HG03342 (cell line): Measurements from ENCODE around the gene CCSER2.
"Not testable (repeated sequence)": the region's sequence is repeated elsewhere in the genome, so short reads cannot be mapped to it uniquely, and the experiment has no call there.

Experiments used
- ATAC-seq: cut with Tn5 transposase; IDR thresholded peaks from one replicate; pipeline ENCODE4 v1.9.1; 2021; ENCODE audit warnings: mild to moderate bottlenecking, moderate library complexity; ENCODE audit not compliant: unreplicated experiment

Gene CCSER2

DNA sequence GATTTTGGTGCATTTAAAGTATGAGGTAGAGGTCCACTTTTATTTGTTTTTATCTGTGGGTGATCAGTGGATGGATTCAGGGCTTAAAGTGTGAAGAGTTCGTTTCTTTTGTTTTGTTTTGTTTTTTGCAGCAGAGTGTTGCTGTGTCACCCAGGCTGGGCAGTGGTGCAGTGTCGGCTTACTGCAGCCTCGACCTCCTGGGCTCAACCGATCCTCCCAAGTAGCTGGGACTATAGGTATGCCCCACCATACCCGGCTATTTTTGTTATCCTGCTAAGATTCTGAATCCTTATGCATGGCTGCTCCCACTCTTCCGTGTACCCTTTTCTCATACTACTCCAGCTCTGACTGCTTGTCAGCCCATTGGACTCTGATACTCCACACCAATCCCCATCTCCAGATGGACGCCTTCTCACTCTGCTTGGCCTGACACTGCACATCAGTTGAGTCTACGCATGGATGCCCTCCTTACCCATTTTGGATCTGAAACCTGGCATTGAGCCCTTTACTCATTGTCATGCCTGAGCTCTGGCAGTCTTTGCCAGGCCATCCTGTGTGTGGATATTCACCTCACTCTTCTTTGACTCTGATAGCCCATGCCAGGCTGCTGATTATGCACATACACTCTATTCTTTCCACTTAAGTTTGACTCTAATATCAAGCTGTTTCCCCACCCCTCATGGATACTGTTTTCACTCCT lies 119.5 kb downstream of the CCSER2 start:
- no peak for ATAC-seq

DNA sequence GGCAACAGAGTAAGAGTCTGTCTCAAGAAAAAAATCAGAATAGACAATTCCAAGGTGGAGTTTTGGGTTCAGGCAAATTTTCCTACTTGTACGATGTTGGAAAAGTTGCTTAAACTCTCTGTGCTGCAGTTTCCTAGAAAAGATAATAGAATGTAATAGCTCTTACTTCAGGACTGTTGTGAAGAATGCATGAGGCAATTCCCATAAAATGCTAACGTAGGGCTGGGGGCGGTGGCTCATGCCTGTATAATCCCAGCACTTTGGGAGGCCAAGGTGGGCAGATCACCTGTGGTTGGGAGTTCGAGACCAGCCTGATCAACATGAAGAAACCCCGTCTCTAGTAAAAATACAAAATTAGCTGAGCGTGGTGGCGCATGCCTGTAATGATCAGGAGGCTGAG lies 121.0 kb downstream of the CCSER2 start:
- not testable (repeated sequence) for ATAC-seq

DNA sequence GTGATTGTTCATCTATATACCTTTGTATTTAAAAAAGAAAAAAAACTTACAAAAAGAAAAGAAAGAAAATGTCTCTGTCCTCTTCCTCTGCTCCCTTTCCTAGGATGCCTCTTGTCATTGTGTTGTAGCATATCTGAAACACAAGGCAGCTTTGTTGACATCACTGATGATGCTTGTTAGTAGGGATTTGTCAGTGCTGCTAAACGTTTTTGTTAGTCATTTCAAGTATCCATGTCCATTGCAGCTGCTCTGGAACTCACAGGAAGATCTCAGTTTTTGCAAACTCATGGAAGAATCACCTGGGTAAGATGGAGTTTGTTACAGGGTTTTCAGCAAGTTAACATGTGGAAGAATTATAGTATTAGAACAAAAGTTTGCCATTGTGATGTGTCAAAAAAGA lies 123.6 kb downstream of the CCSER2 start:
- ATAC-seq = no peak

DNA sequence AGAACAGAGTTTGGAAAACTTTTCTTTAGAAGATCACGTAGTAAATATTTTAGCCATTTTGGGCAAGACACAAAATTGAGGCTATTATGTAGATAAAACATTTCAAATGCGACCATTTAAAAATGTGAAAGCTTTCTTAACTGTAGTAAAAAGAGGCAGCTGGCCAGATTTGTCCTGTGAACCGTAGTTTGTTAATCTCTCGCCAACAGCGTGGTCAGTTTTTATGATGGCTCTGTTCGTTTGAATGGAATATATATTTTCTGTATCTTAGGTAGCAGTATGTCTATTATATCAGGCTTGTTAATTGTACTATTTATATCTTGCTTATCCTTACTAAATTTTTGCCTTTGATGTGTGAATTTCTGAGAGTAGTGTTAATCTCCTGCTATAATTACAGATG lies 124.9 kb downstream of the CCSER2 start:
- no peak for ATAC-seq

DNA sequence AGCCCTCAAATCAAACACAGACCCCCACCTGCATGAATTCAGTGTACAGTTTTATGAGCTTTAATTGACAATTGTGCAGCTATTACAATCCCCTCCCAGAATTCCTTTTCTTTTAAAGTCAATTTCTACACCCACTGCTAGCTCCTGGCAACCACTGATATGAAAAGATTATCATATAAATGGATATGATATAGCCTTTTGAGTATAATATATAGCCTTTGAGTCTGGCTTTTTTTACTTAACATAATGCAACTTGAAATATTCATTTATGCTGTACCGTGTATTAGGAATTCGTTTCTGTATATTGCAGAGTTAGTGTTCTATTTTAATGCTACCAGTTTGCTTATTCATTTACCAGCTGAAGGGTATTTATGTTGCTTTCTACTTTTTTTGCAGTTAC lies 127.7 kb downstream of the CCSER2 start:
- no peak for ATAC-seq

DNA sequence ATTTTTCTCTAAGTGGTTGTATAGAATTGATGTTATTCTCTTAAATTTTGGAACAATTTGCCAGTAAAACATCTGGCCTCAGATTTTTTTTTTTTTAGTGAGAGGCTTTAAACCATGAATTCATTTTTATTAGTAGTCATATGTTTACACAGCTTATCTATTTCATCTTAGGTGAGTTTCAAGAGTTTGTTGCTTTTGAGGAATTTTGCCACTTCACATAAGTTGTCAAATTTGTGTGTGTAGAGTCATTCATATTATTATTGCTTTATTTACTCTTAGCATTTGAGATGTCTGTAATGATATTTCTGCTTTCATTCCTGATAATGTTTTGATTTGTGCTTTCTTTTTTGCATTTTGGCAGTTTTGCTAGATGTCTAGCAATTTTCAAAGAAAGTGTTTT lies 132.1 kb downstream of the CCSER2 start:
- ATAC-seq = no peak

DNA sequence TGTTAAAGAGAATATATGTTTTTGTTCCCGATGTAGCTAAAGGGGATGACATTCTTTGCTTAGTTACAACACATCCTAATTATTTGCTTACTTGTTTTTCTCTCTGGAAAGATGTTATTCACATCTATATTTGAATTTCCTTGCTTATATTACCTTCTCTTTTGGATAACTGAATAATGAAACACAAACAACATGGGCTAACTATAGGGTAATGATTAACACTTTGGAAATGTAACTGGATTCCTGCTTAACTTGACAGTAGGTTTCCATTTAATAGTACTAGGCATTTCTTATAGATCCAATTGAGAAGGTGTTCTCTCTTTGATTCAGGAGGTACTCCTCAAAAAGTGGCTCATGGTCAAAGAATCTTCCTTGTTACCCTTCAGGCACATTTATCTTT lies 141.1 kb downstream of the CCSER2 start:
- ATAC-seq = no peak

DNA sequence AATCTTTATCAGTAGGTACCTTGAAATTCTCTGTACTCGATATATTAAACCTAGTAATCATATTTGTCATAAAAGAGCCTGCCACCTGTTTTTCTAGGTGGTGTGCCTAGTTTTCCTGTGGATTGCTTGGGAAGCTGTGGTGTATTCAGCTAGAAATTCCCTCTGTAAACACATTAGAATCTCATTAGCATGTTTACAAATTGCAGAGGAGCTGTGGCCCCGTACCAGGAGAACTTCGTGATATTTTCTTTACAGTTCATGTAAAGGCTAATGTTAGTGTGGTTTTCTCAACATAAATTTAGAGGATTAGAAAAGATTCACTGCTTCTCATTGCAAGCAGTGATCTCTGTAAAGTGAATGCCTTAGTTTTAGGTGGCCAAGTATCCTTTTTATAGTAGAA lies 144.7 kb downstream of the CCSER2 start:
- ATAC-seq = no peak

DNA sequence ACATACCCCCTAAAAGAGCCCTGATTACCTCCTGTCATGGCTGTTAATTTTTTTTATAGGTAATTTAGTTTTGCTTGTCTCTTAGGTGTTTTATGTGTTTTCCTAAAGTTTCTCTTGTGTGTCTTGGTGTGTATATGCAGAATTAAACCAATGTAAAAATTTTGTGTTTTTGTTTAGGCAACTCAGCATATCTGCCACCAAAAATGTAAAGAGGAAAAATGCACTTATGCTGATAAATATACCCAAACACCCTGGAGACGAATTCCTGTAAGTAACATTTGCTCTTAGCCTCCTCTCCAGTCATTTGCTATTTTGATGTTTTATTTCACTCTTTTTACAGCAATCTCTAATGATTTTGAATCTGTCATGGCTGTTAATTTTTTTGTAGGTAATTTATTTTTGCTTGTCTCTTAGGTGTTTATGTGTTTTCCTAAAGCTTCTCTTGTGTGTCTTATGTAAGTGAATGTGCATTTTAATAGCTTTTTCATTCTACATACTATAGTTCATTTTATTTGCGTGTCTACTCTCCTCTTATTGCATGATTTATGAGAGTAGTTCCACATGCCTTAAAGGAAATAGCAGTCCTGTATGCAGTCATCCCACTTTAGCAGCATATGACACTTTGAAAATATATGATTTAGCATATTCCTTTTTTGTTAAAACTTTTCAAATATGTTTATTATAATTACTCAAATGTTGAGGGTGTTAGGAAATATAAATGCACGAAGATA lies 149.2 kb downstream of the CCSER2 start:
- no peak for ATAC-seq

DNA sequence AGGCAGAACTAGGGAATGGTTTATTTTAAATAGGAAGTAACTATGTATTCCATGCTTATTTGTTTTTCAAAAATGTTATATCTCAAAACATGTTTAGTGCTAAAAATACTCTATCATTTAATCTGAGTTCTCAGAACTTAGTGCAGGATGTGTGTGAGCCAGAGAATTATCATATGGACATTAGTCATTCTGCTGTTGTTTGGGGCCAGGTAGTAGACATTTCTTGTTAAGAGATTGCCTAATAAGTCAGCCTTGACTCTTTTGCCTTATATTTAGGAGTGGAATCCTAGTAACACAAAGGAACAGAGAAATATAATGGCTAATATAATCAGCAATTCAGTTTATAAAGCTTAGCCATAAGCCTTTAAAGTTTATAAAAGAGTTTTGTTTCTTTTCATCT lies 149.8 kb downstream of the CCSER2 start:
- no peak for ATAC-seq

DNA sequence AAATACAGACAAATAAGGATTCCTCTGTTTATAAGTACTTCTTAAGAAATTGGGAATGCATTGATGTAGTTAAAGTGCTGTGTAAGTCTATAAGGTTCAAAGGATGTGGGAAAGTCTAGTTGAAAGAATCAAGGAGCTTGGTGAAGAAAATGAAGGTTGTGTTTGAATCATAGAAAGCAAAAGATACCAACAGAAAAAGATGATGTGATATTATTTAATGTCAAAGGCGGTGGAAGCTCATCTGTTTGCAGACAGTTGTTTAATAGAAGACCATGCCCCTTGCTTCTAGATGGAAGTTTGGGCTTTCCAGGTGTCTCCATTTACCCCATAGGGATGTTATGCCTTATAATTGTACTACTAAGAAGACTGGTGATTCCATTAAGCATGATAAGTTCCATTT lies 150.3 kb downstream of the CCSER2 start:
- ATAC-seq = no peak

DNA sequence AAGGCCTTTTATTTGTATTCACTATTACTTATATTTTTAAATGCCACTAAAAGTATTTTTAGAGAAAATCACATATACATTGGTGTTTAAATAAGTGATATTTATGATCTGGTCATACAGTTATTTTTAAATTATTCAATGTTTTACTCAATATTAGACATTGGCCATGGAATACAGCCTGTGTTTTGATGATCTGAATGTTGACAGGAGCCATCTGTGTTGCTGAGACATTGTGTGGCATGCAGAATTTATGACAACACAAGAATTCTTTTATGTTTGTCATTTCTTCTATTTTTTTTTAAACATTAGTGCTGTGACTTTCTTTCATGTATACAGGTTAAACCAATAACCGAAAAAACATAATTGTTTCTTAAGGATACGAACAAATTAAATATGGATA lies 156.2 kb downstream of the CCSER2 start:
- ATAC-seq = no peak

DNA sequence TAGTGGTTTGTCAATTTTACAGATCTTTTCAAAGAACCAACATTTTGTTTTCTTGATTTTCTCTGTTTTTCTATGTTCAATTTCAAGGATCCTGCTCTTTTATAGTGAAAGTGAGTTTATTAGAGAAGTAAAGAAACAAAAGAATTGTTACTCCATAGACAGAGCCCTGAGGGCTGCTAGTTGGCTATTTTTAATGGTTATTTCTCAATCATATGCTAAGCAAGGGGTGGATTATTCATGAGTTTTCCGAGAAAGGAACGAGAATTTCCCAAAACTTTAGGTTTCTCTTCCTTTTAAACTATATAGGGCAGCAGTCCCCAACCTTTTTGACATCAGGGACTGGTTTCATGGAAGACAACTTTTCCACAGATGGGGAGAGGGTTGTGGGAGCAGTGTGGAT lies 165.0 kb downstream of the CCSER2 start:
- no peak for ATAC-seq

DNA sequence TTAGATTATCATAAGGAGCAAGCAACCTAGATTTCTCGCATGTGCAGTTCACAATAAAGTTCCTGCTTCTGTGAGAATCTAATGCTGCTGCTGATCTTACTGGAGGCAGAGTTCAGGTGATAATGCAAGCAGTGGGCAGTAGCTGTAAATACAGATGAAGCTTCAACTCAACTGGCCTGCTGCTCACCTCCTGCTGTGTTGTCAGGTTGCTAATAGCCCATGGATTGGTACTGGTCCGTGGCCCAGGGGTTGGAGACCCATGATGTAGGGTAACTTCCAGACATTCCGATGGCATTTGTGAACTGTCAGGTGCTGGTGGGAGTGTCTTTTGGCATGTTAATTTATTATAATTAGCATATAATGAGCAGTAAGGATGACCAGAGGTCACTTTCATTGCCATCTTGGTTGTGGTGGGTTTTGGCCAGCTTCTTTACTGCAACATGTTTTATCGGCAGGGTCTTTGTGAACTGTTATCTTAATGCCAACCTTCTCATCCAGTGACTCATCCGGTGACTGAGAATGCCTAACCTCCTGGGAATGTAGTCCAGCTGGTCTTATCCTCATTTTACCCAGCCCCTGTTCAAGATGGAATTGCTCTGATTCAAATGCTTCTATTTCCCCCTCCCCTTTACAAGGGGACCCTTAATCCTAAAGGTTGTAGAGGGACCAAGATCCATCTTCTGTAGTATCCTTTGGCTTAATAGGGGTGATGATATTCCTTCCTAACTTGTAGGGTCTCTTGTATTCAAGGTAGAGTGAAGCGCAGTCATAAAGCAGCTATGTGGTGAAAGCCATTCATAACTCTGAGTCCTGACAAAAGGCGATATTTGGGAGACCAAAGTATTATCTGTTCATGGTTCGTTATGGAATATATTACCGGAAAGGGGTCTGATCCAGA lies 165.8 kb downstream of the CCSER2 start:
- ATAC-seq = no peak

DNA sequence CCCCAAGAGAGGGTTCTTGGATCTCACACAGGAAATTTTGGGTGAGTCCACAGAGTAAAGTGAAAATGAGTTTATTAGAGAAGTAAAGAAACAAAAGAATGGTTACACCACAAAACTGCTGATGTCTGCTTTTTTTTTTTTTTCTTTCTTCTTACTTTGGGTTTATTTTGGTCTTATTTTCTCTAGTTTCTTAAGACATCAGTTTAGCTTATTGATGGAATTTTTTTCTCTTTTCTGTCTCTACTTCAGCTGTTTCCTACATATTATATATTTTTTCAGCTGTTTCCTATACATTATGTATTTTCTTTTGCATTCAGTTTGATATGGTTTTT lies 166.4 kb downstream of the CCSER2 start:
- no peak for ATAC-seq

DNA sequence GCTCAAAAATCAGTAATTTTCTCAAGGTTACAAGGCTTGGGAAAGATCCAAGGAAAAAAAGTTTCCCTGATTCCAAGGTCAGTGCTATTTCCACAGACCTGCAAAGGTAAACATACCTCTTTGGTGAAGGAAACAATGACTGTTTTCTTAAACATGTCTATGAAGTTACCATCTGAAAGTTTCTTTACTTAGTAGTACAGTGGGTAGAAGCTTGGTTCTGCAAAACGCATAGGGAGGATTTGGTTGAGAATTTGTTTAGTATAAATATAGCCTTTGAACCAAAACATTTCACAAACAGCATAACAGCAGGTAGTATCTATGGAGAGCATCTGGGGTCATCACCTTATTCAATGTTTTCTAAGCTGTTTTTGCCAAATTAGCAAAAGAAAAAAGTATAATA lies 169.6 kb downstream of the CCSER2 start:
- no peak for ATAC-seq

DNA sequence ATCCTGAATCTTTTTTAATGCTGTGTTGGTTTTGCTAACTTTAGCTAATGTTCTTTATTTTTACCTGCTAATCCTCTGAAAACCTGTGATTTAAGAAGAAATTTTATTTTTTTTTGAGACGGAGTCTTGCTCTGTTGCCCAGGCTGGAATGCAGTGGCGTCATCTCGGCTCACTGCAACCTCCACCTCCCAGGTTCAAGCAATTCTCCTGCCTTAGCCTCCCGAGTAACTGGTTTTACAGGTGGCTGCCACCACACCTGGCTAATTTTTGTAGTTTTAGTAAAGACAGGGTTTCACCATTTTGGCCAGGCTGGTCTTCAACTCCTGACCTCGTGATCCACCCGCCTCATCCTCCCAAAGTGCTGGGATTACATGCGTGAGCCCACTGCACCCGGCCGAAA lies 170.7 kb downstream of the CCSER2 start:
- ATAC-seq = not testable (repeated sequence)

DNA sequence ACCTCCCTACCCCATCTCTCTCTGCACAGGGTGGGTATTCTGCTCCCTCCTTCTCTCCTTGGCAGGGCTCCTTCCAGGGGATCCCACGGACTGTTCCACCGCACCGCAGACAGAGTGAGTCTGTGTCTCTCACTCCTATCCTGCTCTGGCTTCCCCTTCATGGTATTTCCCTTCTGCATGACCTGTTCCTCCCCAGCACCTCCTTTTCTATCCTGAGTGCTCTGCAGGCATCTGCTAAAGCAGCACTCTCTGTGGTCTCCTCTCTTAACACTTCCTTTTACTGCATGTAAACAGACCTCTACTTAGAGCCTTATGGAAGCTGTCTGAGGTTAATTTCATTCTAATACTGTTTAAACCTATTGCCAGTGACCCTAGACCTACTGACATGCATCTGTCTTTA lies 171.5 kb downstream of the CCSER2 start:
- ATAC-seq = no peak

DNA sequence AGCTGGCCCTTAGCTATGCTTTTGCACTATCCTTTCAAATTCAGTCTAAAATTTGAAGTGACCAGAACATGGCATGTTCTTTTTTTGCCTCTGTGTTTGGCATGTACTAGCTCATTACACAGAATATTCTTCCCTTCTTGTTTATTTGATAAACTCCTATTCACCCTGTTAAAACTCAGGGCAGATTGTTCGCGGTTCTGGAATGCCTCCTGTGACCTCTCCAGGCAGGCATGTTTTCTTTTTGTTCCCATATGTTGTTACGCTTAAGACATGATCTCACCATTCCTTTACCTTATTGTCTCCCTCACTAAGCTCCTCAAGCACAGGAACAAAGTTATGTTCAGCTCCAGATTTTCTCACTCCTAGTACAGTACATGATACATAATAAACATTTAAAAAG lies 181.7 kb downstream of the CCSER2 start:
- ATAC-seq = no peak

DNA sequence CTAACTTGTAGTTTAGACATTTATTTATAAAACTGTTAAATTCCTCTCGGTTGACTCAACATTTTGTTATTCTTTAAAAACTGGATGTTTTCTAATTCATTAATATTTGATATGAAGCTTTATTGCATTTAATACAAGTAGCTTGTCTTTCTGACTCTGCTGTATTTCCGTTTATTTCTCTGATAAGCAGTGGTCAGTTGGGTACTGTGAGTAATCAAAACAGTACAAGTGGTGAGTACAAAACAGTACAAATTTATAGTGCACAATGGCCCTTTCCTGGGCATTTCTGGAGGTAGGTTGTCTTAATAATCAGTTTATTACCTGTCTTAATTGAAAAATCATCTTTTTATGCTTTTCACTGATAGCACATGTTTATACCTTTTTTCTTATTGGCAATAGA lies 182.7 kb downstream of the CCSER2 start:
- no peak for ATAC-seq

DNA sequence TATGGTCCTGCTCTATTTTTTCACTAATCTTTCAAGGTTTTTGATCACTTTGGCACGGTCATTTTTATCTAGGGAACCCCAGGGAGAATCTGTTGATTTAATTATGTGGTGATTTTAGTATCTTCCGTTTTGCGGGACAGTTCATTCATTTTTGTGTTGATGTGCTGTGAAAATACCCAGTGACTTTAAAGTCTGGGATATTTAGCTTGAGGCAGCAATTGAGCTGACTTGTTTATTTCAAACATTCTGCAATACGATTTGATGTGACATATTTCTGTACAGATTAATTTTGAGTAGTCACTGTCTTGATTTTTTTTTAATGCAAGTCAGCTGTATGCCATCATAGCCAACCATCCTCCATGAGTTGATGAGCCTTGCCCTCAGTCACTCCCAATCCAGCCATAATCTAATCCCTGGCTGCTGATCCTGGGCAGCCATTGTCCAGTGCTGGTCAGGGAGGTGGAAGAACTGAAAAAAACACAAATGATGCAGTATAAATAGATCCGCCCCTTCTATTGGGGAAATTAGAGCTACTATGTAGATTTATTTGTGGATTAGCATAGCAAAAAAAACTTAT lies 183.4 kb downstream of the CCSER2 start:
- no peak for ATAC-seq

DNA sequence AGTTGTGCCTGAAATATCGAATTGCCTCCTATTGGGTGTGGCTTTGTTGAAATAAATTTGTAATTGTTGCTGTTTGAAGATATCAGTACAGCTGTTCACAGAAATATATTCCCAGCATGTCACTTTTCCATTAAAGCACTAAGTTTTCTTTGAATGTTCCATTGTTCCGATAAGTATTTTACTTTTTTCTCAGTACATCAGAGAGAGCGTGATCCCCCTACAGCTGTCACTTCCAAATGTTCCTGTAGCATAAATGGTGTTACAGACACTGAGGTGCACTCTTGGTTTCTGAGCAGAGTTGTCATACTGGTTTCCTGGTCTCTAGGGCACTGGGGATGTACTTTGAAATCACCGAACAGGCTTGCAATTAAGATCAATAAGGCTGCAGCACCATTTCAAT lies 189.2 kb downstream of the CCSER2 start:
- no peak for ATAC-seq
